Measurements from ENCODE around the gene MFSD2B.

Gene MFSD2B

DNA sequence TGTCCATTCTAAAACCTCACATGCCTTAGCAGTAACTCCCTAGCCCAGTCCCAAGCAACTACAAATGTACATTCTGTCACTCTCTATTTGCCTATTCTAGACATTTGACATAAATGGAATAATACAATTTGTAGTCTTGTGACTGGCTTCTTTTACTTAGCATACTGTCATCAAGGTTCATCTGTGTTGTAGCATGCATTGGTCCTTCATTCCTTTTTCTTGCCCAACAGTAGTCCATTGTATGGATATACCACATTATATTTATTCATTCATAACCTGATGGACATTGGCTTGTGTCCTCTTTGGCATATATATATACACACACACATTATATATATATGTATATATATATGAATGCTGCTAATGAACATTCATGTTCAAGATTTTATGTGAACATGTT lies 2.2 kb upstream of the MFSD2B start:
- TF ChIP-seq, protein P1, sequence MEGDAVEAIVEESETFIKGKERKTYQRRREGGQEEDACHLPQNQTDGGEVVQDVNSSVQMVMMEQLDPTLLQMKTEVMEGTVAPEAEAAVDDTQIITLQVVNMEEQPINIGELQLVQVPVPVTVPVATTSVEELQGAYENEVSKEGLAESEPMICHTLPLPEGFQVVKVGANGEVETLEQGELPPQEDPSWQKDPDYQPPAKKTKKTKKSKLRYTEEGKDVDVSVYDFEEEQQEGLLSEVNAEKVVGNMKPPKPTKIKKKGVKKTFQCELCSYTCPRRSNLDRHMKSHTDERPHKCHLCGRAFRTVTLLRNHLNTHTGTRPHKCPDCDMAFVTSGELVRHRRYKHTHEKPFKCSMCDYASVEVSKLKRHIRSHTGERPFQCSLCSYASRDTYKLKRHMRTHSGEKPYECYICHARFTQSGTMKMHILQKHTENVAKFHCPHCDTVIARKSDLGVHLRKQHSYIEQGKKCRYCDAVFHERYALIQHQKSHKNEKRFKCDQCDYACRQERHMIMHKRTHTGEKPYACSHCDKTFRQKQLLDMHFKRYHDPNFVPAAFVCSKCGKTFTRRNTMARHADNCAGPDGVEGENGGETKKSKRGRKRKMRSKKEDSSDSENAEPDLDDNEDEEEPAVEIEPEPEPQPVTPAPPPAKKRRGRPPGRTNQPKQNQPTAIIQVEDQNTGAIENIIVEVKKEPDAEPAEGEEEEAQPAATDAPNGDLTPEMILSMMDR (IDR thresholded peaks at IDR 0.05), result no peak

- TF ChIP-seq, protein P1 (IDR thresholded peaks at IDR 0.05), result no peak
These were observed 1.1 kb upstream of the MFSD2B start for GRCh38 chr2:24008672-24009366.

GRCh38 chr2:24009367-24009679 lies 562 bp upstream of the MFSD2B start:
- TF ChIP-seq, protein P1 (IDR thresholded peaks at IDR 0.05), result no peak

DNA sequence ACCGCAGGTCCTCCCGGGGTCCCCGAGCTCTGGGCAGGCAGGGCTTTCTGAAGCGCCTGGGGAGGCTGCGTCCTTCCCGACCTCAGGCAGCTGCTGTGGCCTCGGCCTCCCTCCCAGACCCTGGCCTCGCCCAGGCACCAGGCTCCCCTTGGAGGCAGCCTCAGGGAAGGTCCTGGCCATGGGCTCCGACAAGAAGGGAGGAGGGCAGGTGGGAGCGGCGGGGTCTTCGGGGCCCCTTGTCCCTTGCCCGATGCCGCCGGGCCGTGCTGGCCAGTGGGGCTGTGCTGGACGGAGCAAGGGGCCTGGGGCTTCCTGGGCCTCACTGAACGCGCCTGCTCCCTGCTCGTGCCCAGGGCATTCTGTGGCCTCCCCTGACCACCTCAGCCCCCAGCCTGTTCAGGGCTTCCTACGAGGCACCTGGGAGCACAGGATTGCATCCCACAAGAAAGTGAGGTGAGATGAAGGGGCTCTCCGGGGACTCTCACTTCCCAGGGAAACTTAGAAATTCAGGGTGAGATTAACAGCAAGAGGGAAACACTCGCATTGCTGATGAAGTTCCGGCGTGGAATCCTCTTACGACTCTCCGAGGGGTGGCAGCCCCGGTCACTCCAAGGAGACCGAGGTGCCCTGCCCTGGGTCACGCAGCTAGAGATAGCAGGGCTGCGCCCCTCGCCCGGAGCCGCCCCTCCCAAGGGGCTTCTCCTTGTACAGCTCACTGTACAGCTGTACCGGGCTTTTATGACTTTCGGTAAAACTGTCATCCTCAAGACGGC lies 778 bp downstream of the MFSD2B start:
- TF ChIP-seq, protein P1 (IDR thresholded peaks at IDR 0.05), result no peak

DNA sequence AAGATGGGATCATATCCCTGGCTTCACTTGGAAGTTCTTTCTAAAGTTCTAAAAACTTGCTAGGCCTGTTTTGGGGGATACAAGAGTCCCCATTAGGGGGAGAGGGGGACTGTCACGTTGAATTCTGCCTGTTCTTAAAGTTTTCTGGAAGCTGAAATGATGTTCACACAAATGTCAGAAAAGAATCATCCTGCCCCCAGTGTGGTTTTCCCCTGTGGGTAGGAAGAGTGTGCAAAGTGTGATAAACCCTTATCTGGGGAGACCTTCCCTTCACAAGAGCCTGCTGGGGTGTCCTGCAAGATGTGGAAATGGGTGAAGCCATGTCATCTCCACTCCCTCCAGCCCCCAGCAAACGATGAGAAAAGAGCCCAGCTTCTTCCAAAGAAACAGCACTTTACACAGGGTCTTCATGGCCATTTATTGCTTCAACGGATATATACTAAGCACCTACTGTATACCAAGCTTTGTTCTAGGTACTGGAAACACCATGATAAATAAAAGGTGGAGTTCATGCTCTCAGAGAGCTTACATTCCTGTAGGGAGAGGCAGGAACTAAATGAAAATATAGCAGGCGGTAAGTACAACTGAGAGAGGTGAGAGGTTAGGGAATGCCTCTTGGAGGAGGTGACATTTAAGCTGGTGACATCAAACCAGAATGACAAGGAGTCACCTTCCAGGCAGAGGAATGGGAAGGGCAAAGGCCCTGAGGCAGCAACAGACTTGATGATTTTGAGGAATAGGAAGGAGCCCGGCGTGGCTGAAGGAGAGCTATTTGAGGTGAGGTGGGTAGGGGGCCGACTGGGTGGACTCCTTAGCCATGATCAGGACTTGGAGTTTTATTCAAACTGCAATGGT lies 1.6 kb downstream of the MFSD2B start:
- TF ChIP-seq, protein P1 (IDR thresholded peaks at IDR 0.05), result no peak

- TF ChIP-seq, protein P1 (IDR thresholded peaks at IDR 0.05), result no peak
These were observed 2.8 kb downstream of the MFSD2B start for GRCh38 chr2:24012521-24013188.

All from LNCAP (cell line).